ENCODE data around the gene ARL6IP4.
A peak's percentile ranks its signal among the peaks of the same experiment; 100 is the strongest.

Gene ARL6IP4

GRCh38 chr12:122974892-122975789 lies 5.3 kb upstream of the ARL6IP4 start, which contains the start of gene OGFOD2 (continued):
- TF ChIP-seq, protein P1, sequence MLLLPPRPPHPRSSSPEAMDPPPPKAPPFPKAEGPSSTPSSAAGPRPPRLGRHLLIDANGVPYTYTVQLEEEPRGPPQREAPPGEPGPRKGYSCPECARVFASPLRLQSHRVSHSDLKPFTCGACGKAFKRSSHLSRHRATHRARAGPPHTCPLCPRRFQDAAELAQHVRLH (tag by site-specific recombination; IDR thresholded peaks at IDR 0.05): no peak
- TF ChIP-seq ZSCAN30 (tag by site-specific recombination; IDR thresholded peaks at IDR 0.05) (0 out of 2 replicates have a peak, but pooled peaks have one; percentile 58), ZNF600 (tag by site-specific recombination; IDR thresholded peaks at IDR 0.05) (no peak)

DNA sequence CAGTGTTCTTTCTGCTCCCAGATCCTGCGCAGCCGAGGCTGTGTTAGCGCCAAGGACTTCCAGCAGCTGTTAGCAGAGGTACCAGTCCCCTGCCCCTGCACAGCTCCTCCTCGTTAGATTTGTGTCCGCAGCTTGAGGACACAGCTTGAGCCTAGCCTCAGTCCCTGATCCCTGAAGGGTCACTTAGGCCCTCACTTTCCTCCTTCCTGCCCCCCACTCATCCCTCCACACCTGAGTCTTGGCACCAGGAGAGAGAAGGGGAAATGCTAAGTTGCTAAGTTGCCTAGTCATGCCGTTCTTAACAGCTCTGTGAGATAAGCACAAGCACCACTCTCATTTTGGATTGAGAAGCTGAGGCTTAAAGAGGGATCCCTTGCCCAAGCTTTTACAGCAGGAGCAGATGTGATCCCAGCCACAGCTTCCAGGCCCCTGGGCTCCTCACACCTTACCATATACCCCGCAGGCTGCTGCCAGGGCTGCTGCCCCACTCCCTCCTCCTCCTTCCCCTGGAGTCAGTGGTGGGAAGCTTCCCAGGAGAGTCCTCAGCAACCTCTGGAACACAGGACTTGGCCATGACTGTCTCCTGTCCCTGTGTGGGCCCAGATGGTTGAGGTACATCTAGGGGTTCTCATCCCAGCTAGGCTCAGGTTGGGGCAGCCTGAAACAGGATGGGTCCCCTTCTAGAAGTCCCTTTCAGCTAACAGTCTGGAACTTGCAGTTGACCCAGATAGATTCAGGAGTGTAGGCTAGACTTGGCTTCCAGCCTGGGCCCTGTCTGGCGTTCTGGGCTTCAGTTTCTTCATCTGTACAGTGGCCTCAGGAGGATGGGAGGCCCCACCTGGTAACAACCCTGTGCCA lies 4.5 kb upstream of the ARL6IP4 start:
- Histone ChIP-seq H3K27ac (ENCODE audit: extremely low read depth, low read depth, low read length) (no peak overlapping the region; the same call in 1 of the 2 replicates), H3K9me3 (ENCODE audit: control insufficient read depth, insufficient read depth, low read depth, low read length) (no peaks in the 10 kb centered on the region), H3K4me3 (ENCODE audit: low read depth, low read length) (peak overlapping the region; percentile 87), H3K4me1 (ENCODE audit: control insufficient read depth, insufficient read depth, low read length) (peaks cover 7% of the 10 kb centered on the region), H3K36me3 (ENCODE audit: control insufficient read depth in 2 of 2, insufficient read depth in 1 of 2, low read length in 2 of 2) (peaks cover 0 to 27% of the 10 kb centered on the region in 2 experiments; a peak in 1 of 3 replicates)
- ChIA-PET POLR2A (interaction anchor here (0.5 to 3.7 kb wide), 5 partner anchors 8 to 389 kb away, joined by 3 to 36 read pairs (median 4); partner anchors contain the start of genes ABCB9, MPHOSPH9 and MTRFR), CTCF (interaction anchor here (0.7 to 2.4 kb wide), 2 partner anchors 42 to 115 kb away, joined by 4 to 9 read pairs; no protein-coding TSS in a partner anchor)
- TF ChIP-seq ZNF19 (tag by site-specific recombination; IDR thresholded peaks at IDR 0.05; ENCODE audit: low read depth): no peak
- TF ChIP-seq ZBTB20 (tag by site-specific recombination; IDR thresholded peaks at IDR 0.05): 0 out of 2 replicates have a peak, but pooled peaks have one; percentile 44

GRCh38 chr12:122976648-122976975 lies 3.9 kb upstream of the ARL6IP4 start:
- Histone ChIP-seq H3K4me3 (ENCODE audit: low read depth, low read length) (no peak overlapping the region), H3K4me1 (ENCODE audit: control insufficient read depth, insufficient read depth, low read length) (peaks cover 9% of the 10 kb centered on the region), H3K9me3 (ENCODE audit: control insufficient read depth, insufficient read depth, low read depth, low read length) (no peaks in the 10 kb centered on the region), H3K36me3 (ENCODE audit: control insufficient read depth in 2 of 2, insufficient read depth in 1 of 2, low read length in 2 of 2) (peaks cover 0 to 30% of the 10 kb centered on the region in 2 experiments; a peak in 1 of 3 replicates), H3K27ac (ENCODE audit: extremely low read depth, low read depth, low read length) (no peak overlapping the region)
- TF ChIP-seq ZNF266 (tag by site-specific recombination; IDR thresholded peaks at IDR 0.05; ENCODE audit: low read depth) (no peak), ZNF677 (tag by site-specific recombination; IDR thresholded peaks at IDR 0.05) (no peak), ZNF768 (tag by site-specific recombination; IDR thresholded peaks at IDR 0.05) (no peak), ZSCAN5A (tag by site-specific recombination; IDR thresholded peaks at IDR 0.05) (no peak), ZNF354C (tag by site-specific recombination; IDR thresholded peaks at IDR 0.05; ENCODE audit: borderline replicate concordance, low read depth) (no peak), ZNF610 (tag by site-specific recombination; IDR thresholded peaks at IDR 0.05; ENCODE audit: borderline replicate concordance) (no peak), TCF7L2 (IDR thresholded peaks at IDR 0.05; ENCODE audit: borderline replicate concordance, low read depth, low read length) (no peak), ZNF777 (tag by site-specific recombination; IDR thresholded peaks at IDR 0.05; ENCODE audit: borderline replicate concordance) (no peak), ATF2 (tag by site-specific recombination; IDR thresholded peaks at IDR 0.05; ENCODE audit: low read depth) (no peak), ZNF169 (tag by site-specific recombination; IDR thresholded peaks at IDR 0.05) (no peak), ZNF529 (tag by site-specific recombination; IDR thresholded peaks at IDR 0.05; ENCODE audit: insufficient replicate concordance) (no peak), OSR2 (tag by site-specific recombination; IDR thresholded peaks at IDR 0.05) (no peak), ZNF521 (tag by site-specific recombination; IDR thresholded peaks at IDR 0.05) (no peak), ZNF704 (tag by site-specific recombination; IDR thresholded peaks at IDR 0.05) (no peak), ZSCAN18 (tag by site-specific recombination; IDR thresholded peaks at IDR 0.05) (no peak), MEIS1 (CRISPR knock-in tag; IDR thresholded peaks at IDR 0.05; ENCODE audit: borderline replicate concordance) (no peak), ZNF76 (tag by site-specific recombination; IDR thresholded peaks at IDR 0.05; ENCODE audit: borderline replicate concordance, low read depth) (no peak), ZNF837 (tag by site-specific recombination; IDR thresholded peaks at IDR 0.05) (no peak)
- ChIA-PET POLR2A (interaction anchor here (0.5 to 3.7 kb wide), 3 partner anchors 8 to 256 kb away, joined by 4 to 36 read pairs (median 25); partner anchors contain the start of genes ABCB9, MPHOSPH9 and MTRFR), CTCF (interaction anchor here (2.4 kb wide), 1 partner anchor 116 kb away, joined by 9 read pairs; no protein-coding TSS in a partner anchor)
